Esophagus squamous epithelium (tissue), 4 donors: ENCODE measurements around the gene UNKL.

Source experiments
- POLR2A ChIP-seq, 4 donors: fragments of 450-650 bp; IDR thresholded peaks; one replicate each; pipeline ENCODE4 v1.6.1; 2017; ENCODE audit warnings: antibody characterized with exemption in 4 of 4, mild to moderate bottlenecking in 4 of 4, moderate library complexity in 3 of 4
- TF ChIP-seq, protein P1 (sequence below), 6 experiments: fragments of 450-650 bp in 4 of 6; fragments of 200-600 bp in 2 of 6; sonication (generic) in 2 of 6; IDR thresholded peaks; one replicate each; pipeline ENCODE4 v1.5.1; 2016 to 2019; ENCODE audit warnings: antibody characterized with exemption in 6 of 6, mild to moderate bottlenecking in 4 of 6, moderate library complexity in 4 of 6

DNA sequence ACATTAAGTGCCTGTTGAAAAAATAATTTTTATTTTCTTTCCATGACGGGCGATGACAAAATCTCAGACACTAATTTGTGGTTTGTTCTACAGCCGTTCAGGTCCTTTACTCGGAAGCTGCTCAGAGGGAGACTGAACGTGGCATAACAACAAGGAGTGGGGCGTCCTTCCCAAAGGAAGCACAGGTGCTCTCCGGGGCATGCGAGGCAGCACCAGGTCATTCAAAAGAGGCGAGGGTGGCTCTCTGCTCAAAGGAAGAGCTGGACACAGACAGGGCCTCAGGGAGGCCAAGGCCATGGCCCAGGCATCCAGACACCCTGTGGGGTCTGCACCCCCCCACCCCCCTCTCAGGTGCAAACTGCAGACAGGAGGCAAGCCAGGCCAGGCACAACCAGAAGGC lies 16.2 kb downstream of the UNKL start:
- TF ChIP-seq, protein P1, sequence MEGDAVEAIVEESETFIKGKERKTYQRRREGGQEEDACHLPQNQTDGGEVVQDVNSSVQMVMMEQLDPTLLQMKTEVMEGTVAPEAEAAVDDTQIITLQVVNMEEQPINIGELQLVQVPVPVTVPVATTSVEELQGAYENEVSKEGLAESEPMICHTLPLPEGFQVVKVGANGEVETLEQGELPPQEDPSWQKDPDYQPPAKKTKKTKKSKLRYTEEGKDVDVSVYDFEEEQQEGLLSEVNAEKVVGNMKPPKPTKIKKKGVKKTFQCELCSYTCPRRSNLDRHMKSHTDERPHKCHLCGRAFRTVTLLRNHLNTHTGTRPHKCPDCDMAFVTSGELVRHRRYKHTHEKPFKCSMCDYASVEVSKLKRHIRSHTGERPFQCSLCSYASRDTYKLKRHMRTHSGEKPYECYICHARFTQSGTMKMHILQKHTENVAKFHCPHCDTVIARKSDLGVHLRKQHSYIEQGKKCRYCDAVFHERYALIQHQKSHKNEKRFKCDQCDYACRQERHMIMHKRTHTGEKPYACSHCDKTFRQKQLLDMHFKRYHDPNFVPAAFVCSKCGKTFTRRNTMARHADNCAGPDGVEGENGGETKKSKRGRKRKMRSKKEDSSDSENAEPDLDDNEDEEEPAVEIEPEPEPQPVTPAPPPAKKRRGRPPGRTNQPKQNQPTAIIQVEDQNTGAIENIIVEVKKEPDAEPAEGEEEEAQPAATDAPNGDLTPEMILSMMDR (IDR thresholded peaks at IDR 0.05): no peak
- TF ChIP-seq POLR2A (IDR thresholded peaks at IDR 0.05): no peak
